H1 (cell line): ENCODE data around the gene PSMB4. TPM values are rescaled to one million over a fixed set of nuclear protein-coding genes. Genes with fewer than 3 reads are reported as not detected.

Experiments used
- CTCF ChIA-PET: fragments of 300-600 bp; sonication (Branson Sonifier 250); formaldehyde crosslinking; loops from one replicate; lab custom pipeline; 2021; ENCODE audit not compliant: partially characterized antibody; lab: Charles Lee
- POLR2A ChIA-PET: fragments of 300-600 bp; sonication (Branson Sonifier 250); formaldehyde crosslinking; loops from one replicate; lab custom pipeline; 2021; ENCODE audit warnings: inconsistent platforms; ENCODE audit not compliant: partially characterized antibody; lab: Charles Lee
- DNase-seq, 2 experiments: peaks; one replicate each; pipeline versions ENCODE4 v3.0.0 to v3.0.0-alpha.2; 2010 to 2022; ENCODE audit warnings: low spot score in 2 of 2, low read depth in 1 of 2, mixed read lengths in 1 of 2
- FAIRE-seq: peaks from 2 replicates; lab custom pipeline; 2011; peaks lifted over from hg19 to GRCh38; lab: Jason Lieb, UNC
- H2AFZ ChIP-seq: 2 replicates; pipeline ENCODE4 v1.8.1; 2012; ENCODE audit warnings: low read length, inconsistent platforms
- H2AK5ac ChIP-seq: 2 replicates; pipeline ENCODE4 v1.6.1; 2013; ENCODE audit warnings: low read depth, low read length
- H2BK120ac ChIP-seq: replicated peaks from 2 replicates; pipeline ENCODE3; 2013; ENCODE audit warnings: low read depth, low read length, inconsistent platforms
- H2BK12ac ChIP-seq: 2 replicates; pipeline ENCODE4 v1.6.1; 2013; ENCODE audit warnings: low read depth, low read length
- H2BK15ac ChIP-seq: 2 replicates; pipeline ENCODE4 v1.6.1; 2013; ENCODE audit warnings: low read length
- H2BK20ac ChIP-seq: 2 replicates; pipeline ENCODE4 v1.6.1; 2013; ENCODE audit warnings: low read length
- H2BK5ac ChIP-seq: 2 replicates; pipeline ENCODE4 v1.6.1; 2013; ENCODE audit warnings: low read depth, low read length
- H3K14ac ChIP-seq: 2 replicates; pipeline ENCODE4 v1.6.1; 2013; ENCODE audit warnings: inconsistent platforms; ENCODE audit not compliant: insufficient read length
- H3K18ac ChIP-seq: 2 replicates; pipeline ENCODE4 v1.6.1; 2013; ENCODE audit warnings: low read length; ENCODE audit errors: extremely low read depth
- H3K23ac ChIP-seq: 2 replicates; pipeline ENCODE4 v1.6.1; 2013; ENCODE audit warnings: inconsistent platforms; ENCODE audit not compliant: insufficient read length
- H3K23me2 ChIP-seq: 2 replicates; pipeline ENCODE4 v1.6.1; 2013; ENCODE audit warnings: low read depth, low read length
- H3K27ac ChIP-seq: 2 replicates; pipeline ENCODE4 v1.6.1; 2011; ENCODE audit warnings: low read depth, low read length, inconsistent platforms
- H3K27me3 ChIP-seq, 4 experiments: replicated peaks in 1 of 4; 1 replicate in 1 of 4; 2 replicates in 3 of 4; pipeline versions ENCODE4 v1.6.1 to v1.8.1; 2011 to 2013; ENCODE audit warnings: low read length in 3 of 4, mild to moderate bottlenecking in 3 of 4, inconsistent platforms in 2 of 4, mixed read lengths in 2 of 4, moderate library complexity in 1 of 4; ENCODE audit not compliant: control insufficient read depth in 3 of 4, insufficient read depth in 3 of 4; ENCODE audit errors: extremely low read depth in 1 of 4
- H3K36me3 ChIP-seq, 4 experiments: 2 replicates each; pipeline versions ENCODE4 v1.6.1 to v1.8.1; 2011 to 2013; ENCODE audit warnings: mild to moderate bottlenecking in 4 of 4, low read length in 3 of 4, moderate library complexity in 2 of 4, control low read depth in 1 of 4, inconsistent platforms in 1 of 4; ENCODE audit not compliant: insufficient read depth in 4 of 4, control insufficient read depth in 2 of 4
- H3K4ac ChIP-seq: replicated peaks from 2 replicates; pipeline ENCODE3; 2013; ENCODE audit warnings: low read length, low read depth, mixed read lengths, inconsistent platforms; ENCODE audit not compliant: insufficient read length
- H3K4me1 ChIP-seq, 4 experiments: replicated peaks in 1 of 4; 1 replicate in 1 of 4; 2 replicates in 3 of 4; pipeline versions ENCODE4 v1.6.1 to v1.8.1; 2011 to 2013; ENCODE audit warnings: low read length in 3 of 4, inconsistent platforms in 2 of 4, mixed read lengths in 1 of 4; ENCODE audit not compliant: insufficient read depth in 4 of 4, control insufficient read depth in 3 of 4
- H3K4me2 ChIP-seq, 2 experiments: 2 replicates each; pipeline versions ENCODE4 v1.6.1 to v1.8.1; 2011 to 2013; ENCODE audit warnings: low read depth in 2 of 2, low read length in 2 of 2, control low read depth in 1 of 2, inconsistent platforms in 1 of 2, mild to moderate bottlenecking in 1 of 2; ENCODE audit not compliant: insufficient read depth in 1 of 2
- H3K4me3 ChIP-seq, 4 experiments: fragments of 200-600, 300-600 bp in 1 of 4; sonication (generic), shearing (Covaris generic), sonication (Bioruptor Twin) in 1 of 4; 2 replicates each; pipeline versions ENCODE4 v1.5.1 to v1.8.1; 2011 to 2016; ENCODE audit warnings: low read length in 4 of 4, low read depth in 3 of 4, control low read depth in 2 of 4, inconsistent platforms in 2 of 4, mild to moderate bottlenecking in 2 of 4, mixed read lengths in 1 of 4, moderate library complexity in 1 of 4; ENCODE audit not compliant: insufficient read depth in 2 of 4; ENCODE audit errors: extremely low read depth in 1 of 4
- H3K56ac ChIP-seq: replicated peaks from 2 replicates; pipeline ENCODE3; 2013; ENCODE audit warnings: low read depth, mild to moderate bottlenecking, mixed read lengths, low read length, inconsistent platforms; ENCODE audit not compliant: insufficient read length
- H3K79me1 ChIP-seq: 2 replicates; pipeline ENCODE4 v1.6.1; 2013; ENCODE audit warnings: low read depth, low read length, control low read depth
- H3K79me2 ChIP-seq, 2 experiments: 2 replicates each; pipeline versions ENCODE4 v1.6.1 to v1.8.1; 2012 to 2013; ENCODE audit warnings: low read length in 2 of 2, mild to moderate bottlenecking in 2 of 2, inconsistent platforms in 1 of 2; ENCODE audit not compliant: insufficient read depth in 2 of 2, control insufficient read depth in 1 of 2
- H3K9ac ChIP-seq, 4 experiments: replicated peaks in 1 of 4; 1 replicate in 1 of 4; 2 replicates in 3 of 4; pipeline versions ENCODE4 v1.6.1 to v1.8.1; 2011 to 2013; ENCODE audit warnings: low read depth in 3 of 4, low read length in 3 of 4, control low read depth in 2 of 4, mild to moderate bottlenecking in 2 of 4, moderate library complexity in 2 of 4, inconsistent platforms in 1 of 4; ENCODE audit errors: extremely low read depth in 1 of 4
- H3K9me3 ChIP-seq, 2 experiments: 2 replicates each; pipeline versions ENCODE4 v1.6.1 to v1.8.1; 2012 to 2013; ENCODE audit warnings: mild to moderate bottlenecking in 2 of 2, moderate library complexity in 2 of 2, control low read depth in 1 of 2, inconsistent platforms in 1 of 2, low read depth in 1 of 2, low read length in 1 of 2, mixed read lengths in 1 of 2; ENCODE audit not compliant: insufficient read depth in 2 of 2
- H4K20me1 ChIP-seq, 2 experiments: replicated peaks in 1 of 2; 2 replicates each; pipeline versions ENCODE3 to v1.8.1; 2011 to 2013; ENCODE audit warnings: inconsistent platforms in 2 of 2, low read length in 2 of 2, mild to moderate bottlenecking in 1 of 2; ENCODE audit not compliant: insufficient read depth in 2 of 2, control insufficient read depth in 1 of 2
- H4K5ac ChIP-seq: 2 replicates; pipeline ENCODE4 v1.6.1; 2013; ENCODE audit warnings: low read length, low read depth, mixed read lengths, inconsistent platforms; ENCODE audit not compliant: insufficient read length
- H4K8ac ChIP-seq: 2 replicates; pipeline ENCODE4 v1.8.0; 2013; ENCODE audit warnings: mild to moderate bottlenecking, moderate library complexity, low read length, inconsistent platforms; ENCODE audit not compliant: insufficient read depth; ENCODE audit errors: extremely low read depth
- H4K91ac ChIP-seq: replicated peaks from 2 replicates; pipeline ENCODE3; 2013; ENCODE audit warnings: low read length, mixed read lengths, inconsistent platforms; ENCODE audit not compliant: insufficient read length
- BACH1 ChIP-seq: IDR thresholded peaks from 2 replicates; pipeline ENCODE4 v1.6.1; 2012; ENCODE audit warnings: low read length, improper control_type of control experiment
- CHD1 ChIP-seq: IDR thresholded peaks from 2 replicates; pipeline ENCODE4 v1.6.1; 2012; ENCODE audit warnings: low read depth, low read length, improper control_type of control experiment
- CHD2 ChIP-seq: IDR thresholded peaks from 2 replicates; pipeline ENCODE4 v1.6.1; 2012; ENCODE audit warnings: low read length, improper control_type of control experiment
- CTCF ChIP-seq, 3 experiments: IDR thresholded peaks; 1 replicate in 2 of 3; 2 replicates in 1 of 3; pipeline versions ENCODE4 v1.5.1 to v1.6.1; 2011; ENCODE audit warnings: low read length in 3 of 3, mild to moderate bottlenecking in 3 of 3, inconsistent platforms in 2 of 3, low read depth in 1 of 3, moderate library complexity in 1 of 3; ENCODE audit not compliant: insufficient read depth in 1 of 3; ENCODE audit errors: control extremely low read depth in 1 of 3
- EZH2 ChIP-seq: fragments of 200-600 bp; sonication (generic); IDR thresholded peaks from 2 replicates; pipeline ENCODE4 v1.7.1; 2012; ENCODE audit warnings: low read depth, mild to moderate bottlenecking, moderate library complexity, low read length, inconsistent platforms; ENCODE audit not compliant: severe bottlenecking
- JUND ChIP-seq: IDR thresholded peaks from 2 replicates; pipeline ENCODE4 v1.6.1; 2011; ENCODE audit warnings: mild to moderate bottlenecking, improper control_type of control experiment, low read length
- POLR2A ChIP-seq, 2 experiments: IDR thresholded peaks; 1 replicate in 1 of 2; 2 replicates in 1 of 2; pipeline ENCODE4 v1.6.1; 2011; ENCODE audit warnings: low read depth in 2 of 2, low read length in 2 of 2, mild to moderate bottlenecking in 2 of 2; ENCODE audit errors: control extremely low read depth in 1 of 2
- SIX5 ChIP-seq: IDR thresholded peaks from 2 replicates; pipeline ENCODE4 v1.6.1; 2011; ENCODE audit warnings: mild to moderate bottlenecking, low read depth, low read length
- TAF1 ChIP-seq: IDR thresholded peaks from 2 replicates; pipeline ENCODE4 v1.6.1; 2011; ENCODE audit warnings: mild to moderate bottlenecking, low read depth, low read length
- WGBS, 2 experiments: shearing (Covaris generic) in 1 of 2; methylation state at CpG; one replicate each; pipeline versions ENCODE4 v1.1.6 to v1.1.7; 2013 to 2015; ENCODE audit warnings: low lambda C conversion rate in 2 of 2, mixed read lengths in 2 of 2, inconsistent platforms in 1 of 2, low coverage in 1 of 2, missing lambda C conversion rate in 1 of 2; ENCODE audit not compliant: insufficient replicate concordance in 2 of 2, insufficient coverage in 1 of 2, insufficient read length in 1 of 2; ENCODE audit errors: extremely low coverage in 1 of 2, missing lambda C conversion rate in 1 of 2; 5-methylcytosine and 5-hydroxymethylcytosine counted together
- polyA plus RNA-seq, 7 experiments: library from polyadenylated mRNA; depleted of rRNA in 3 of 7; stranded (reverse) in 5 of 7; unstranded in 2 of 7; fragments of >200 nt in 5 of 7; fragments of 200-250 nt in 2 of 7; gene quantifications; 1 replicate in 5 of 7; 2 replicates in 1 of 7; 4 replicates in 1 of 7; pipeline versions ENCODE4 v1.2.1 to v1.2.3, GENCODE V29; 2011 to 2013; ENCODE audit warnings: missing spikeins in 2 of 7, mixed read lengths in 2 of 7
- total RNA-seq: library from RNA; stranded (reverse); fragmentation: NEBNext Ultra II Directional; extraction: Animal tissue kit (Norgen Biotek cat#: 25700); gene quantifications from 2 replicates; pipeline ENCODE4 v1.2.1, GENCODE V29; 2021

The PSMB4 gene
- total and polyA plus RNA-seq, 2 of the 8 experiments (the other 6 are each of a cell fraction or from before 2014, with no cell fraction given): 430 to 1,098 TPM

GRCh38 chr1:151443846-151444782 is 44.7 kb downstream of the PSMB4 start:
- Histone ChIP-seq H2AFZ (no peak overlapping the region), H3K23me2 (no peaks in the 10 kb centered on the region), H2BK20ac (no peak overlapping the region), H2AK5ac (no peak overlapping the region), H3K9ac (no peak overlapping the region), H3K23ac (no peak overlapping the region), H3K27ac (no peak overlapping the region), H3K18ac (no peak overlapping the region), H2BK15ac (no peak overlapping the region), H3K9me3 (no peaks in the 10 kb centered on the region), H4K20me1 (peaks cover 5 to 10% of the 10 kb centered on the region in 2 experiments), H3K36me3 (peaks cover 0 to 6% (median 5%) of the 10 kb centered on the region in 4 experiments; a peak in 2 of 8 replicates), H3K14ac (no peak overlapping the region), H3K4me2 (no peak overlapping the region), H3K79me2 (peaks cover 30 to 100% of the 10 kb centered on the region in 2 experiments), H3K56ac (no peak overlapping the region), H3K4me1 (no peaks in the 10 kb centered on the region), H2BK5ac (no peak overlapping the region), H4K8ac (no peak overlapping the region), H3K79me1 (peaks cover 2% of the 10 kb centered on the region), H4K5ac (no peak overlapping the region), H2BK120ac (no peak overlapping the region), H3K4me3 (no peak overlapping the region), H4K91ac (no peak overlapping the region), H3K4ac (no peak overlapping the region), H3K27me3 (no peaks in the 10 kb centered on the region), H2BK12ac (no peak overlapping the region; the same call in 1 of the 2 replicates)
- FAIRE-seq (peak; percentile 96), DNase-seq (peak in 1 of 2 experiments; percentile 55)
- POLR2A ChIA-PET: interaction anchor here (0.6 to 1.2 kb wide), 2 partner anchors 86 to 97 kb away, joined by 3 read pairs; partner anchors contain the start of gene TUFT1
- 68% methylated on average over 4 of the region's 4 CpGs; no CpG with 5 or more reads in 1 of the 2 experiments for whole genome bisulfite sequencing, 2 experiments
- CTCF ChIA-PET: interaction anchor here (0.6 to 1.5 kb wide), 15 partner anchors 10 to 118 kb away, joined by 3 to 7 read pairs (median 3); no protein-coding TSS in a partner anchor
- peak; percentile 34; the same call in 1 of the 2 replicates for TF ChIP-seq BACH1
- no peak for TF ChIP-seq POLR2A (IDR thresholded peaks at IDR 0.05; ENCODE audit: control extremely low read depth in 1 of 2, low read depth in 2 of 2, low read length in 2 of 2)
- no peak for TF ChIP-seq CHD2
- TF ChIP-seq EZH2: no peak
- peak in 2 of 3 experiments; percentile 69 to 82; a peak in 3 of 4 replicates for TF ChIP-seq CTCF (IDR thresholded peaks at IDR 0.05; ENCODE audit: control extremely low read depth in 1 of 3, insufficient read depth in 1 of 3, low read depth in 1 of 3, low read length in 3 of 3)
- no peak for TF ChIP-seq TAF1
- TF ChIP-seq JUND: peak; percentile 64
- TF ChIP-seq CHD1: no peak
- no peak for TF ChIP-seq SIX5
